NT2/D1 (cell line): ENCODE measurements around the gene SYNPO.

Experiments
- SUZ12 ChIP-seq: IDR thresholded peaks from 2 replicates; pipeline ENCODE4 v1.6.1; 2011; ENCODE audit not compliant: insufficient read length, insufficient read depth; ENCODE audit errors: extremely low read depth
- YY1 ChIP-seq: IDR thresholded peaks from 2 replicates; pipeline ENCODE4 v1.6.1; 2011; ENCODE audit not compliant: insufficient read length, insufficient read depth
- ZNF274 ChIP-seq: IDR thresholded peaks from 2 replicates; pipeline ENCODE4 v1.6.1; 2011; ENCODE audit warnings: mild to moderate bottlenecking, low read depth, low read length

DNA sequence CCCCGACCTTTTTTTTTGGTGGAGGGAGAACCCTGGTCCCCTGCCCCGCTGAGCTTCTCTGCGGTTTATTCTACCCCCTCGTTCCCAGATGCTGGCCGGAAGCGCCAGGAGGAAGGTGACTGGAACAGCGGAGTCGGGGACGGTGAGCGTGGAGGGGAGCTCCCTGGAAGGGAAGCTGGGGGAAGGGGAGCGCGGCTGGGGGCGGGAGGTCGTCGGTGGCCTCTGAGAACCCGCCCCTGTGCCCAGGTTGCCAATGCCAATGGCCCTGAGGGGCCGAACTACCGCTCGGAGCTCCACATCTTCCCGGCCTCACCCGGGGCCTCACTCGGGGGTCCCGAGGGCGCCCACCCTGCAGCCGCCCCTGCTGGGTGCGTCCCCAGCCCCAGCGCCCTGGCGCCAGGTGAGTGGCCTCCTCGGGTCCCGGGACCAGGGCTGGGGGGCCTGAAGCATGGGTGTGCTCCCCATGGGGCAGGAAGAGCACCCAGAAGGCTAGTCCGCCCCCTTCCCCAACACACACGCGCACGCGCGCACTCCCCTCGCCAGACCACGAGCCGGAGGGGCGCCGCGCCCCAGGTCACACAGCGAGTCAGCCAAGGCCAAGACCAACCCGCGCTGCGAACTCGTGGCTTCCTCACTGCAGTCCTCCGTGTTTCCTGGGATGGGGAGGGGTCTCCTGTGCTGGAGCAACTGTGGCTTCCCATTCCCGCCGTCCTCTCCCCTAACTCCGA, 31.2 kb downstream of the SYNPO start:
- TF ChIP-seq ZNF274 (no peak), YY1 (no peak), SUZ12 (no peak)
